H54 (cell line): ENCODE data around the gene TSPO.

Experiments used
- DNase-seq: peaks from one replicate; pipeline ENCODE4 v3.0.0; 2011; ENCODE audit warnings: low spot score, mixed read lengths; ENCODE audit not compliant: insufficient read length
- FAIRE-seq: peaks from 3 replicates; lab custom pipeline; 2011; peaks lifted over from hg19 to GRCh38; lab: Jason Lieb, UNC
- POLR2A ChIP-seq: IDR thresholded peaks from 2 replicates; pipeline ENCODE4 v1.6.1; 2011; ENCODE audit warnings: low read depth, mild to moderate bottlenecking, low read length

Gene TSPO

DNA sequence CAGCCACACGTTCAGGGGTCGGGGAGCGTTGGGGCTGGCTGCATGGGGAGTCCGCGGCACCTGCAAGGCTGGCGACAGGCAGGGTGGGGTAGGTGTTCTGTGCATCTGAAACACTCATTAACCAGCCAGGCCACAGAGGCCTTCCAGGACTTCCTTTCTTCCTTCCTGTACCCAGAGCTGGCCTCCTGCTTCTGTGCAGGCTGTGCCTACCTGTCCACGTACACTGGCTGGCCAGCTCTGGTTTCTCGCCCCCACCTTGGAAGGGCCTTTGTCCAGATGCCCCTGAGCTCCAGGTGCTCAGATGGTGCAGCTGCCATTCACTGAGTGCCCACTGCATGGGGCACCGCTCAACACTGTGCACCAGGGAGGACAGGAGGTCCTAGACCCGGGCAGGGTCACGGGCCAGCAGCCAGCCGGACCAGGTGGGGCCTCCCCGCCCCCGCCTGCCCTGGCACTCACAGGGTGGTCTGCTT is 19.7 kb downstream of the TSPO start:
- no peak for DNase-seq
- no peak for TF ChIP-seq POLR2A
- no peak for FAIRE-seq

GRCh38 chr22:43171607-43172006 is 20.2 kb downstream of the TSPO start:
- DNase-seq (no peak), FAIRE-seq (no peak)

GRCh38 chr22:43172191-43172590 is 20.8 kb downstream of the TSPO start:
- DNase-seq (no peak), FAIRE-seq (no peak)
- TF ChIP-seq POLR2A = no peak

More at GRCh38 chr22:43171607-43172006, 20.2 kb downstream of the TSPO start:
- no peak for TF ChIP-seq POLR2A

DNA sequence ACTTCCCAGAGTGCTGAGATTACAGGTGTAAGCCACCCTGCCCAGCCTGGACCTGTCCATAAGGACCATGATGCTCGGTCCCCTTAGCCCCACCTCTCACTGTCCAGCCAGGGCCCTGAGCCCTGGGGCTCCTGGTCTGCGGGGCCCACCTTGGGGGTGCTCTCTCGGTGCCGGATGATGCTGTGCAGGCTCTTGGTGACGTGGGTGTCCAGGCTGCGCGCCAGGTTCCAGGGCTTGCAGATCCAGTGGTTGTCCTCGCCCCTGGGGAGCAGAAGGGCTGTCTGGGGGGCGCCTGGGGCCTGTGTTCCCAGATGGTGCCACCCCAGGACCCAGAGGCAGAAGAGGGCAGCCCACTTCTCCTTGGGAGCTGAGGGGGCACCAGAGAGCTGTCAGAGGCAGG is 22.2 kb downstream of the TSPO start:
- FAIRE-seq (no peak), DNase-seq (no peak)
- no peak for TF ChIP-seq POLR2A

GRCh38 chr22:43173976-43174720 is 22.8 kb downstream of the TSPO start:
- no peak for FAIRE-seq
- no peak for TF ChIP-seq POLR2A
- DNase-seq = no peak

GRCh38 chr22:43174941-43175531 is 23.7 kb downstream of the TSPO start:
- no peak for DNase-seq
- TF ChIP-seq POLR2A = no peak
- no peak for FAIRE-seq

GRCh38 chr22:43176090-43176489 is 24.7 kb downstream of the TSPO start:
- TF ChIP-seq POLR2A = no peak
- no peak for FAIRE-seq
- DNase-seq = no peak

- TF ChIP-seq POLR2A = no peak
- no peak for FAIRE-seq
These were observed 26.1 kb downstream of the TSPO start for GRCh38 chr22:43177479-43177878.

GRCh38 chr22:43179146-43179910 is 28.0 kb downstream of the TSPO start:
- no peak for TF ChIP-seq POLR2A
- no peak for FAIRE-seq
- DNase-seq = no peak

More at GRCh38 chr22:43177479-43177878, 26.1 kb downstream of the TSPO start:
- no peak for DNase-seq

GRCh38 chr22:43179911-43180195 is 28.5 kb downstream of the TSPO start:
- no peak for FAIRE-seq
- TF ChIP-seq POLR2A = no peak
- DNase-seq = no peak

GRCh38 chr22:43180670-43181069 is 29.3 kb downstream of the TSPO start:
- DNase-seq (no peak), FAIRE-seq (no peak)
- no peak for TF ChIP-seq POLR2A

- FAIRE-seq (no peak), DNase-seq (no peak)
- no peak for TF ChIP-seq POLR2A
These were observed 30.1 kb downstream of the TSPO start for GRCh38 chr22:43181321-43182076.

DNA sequence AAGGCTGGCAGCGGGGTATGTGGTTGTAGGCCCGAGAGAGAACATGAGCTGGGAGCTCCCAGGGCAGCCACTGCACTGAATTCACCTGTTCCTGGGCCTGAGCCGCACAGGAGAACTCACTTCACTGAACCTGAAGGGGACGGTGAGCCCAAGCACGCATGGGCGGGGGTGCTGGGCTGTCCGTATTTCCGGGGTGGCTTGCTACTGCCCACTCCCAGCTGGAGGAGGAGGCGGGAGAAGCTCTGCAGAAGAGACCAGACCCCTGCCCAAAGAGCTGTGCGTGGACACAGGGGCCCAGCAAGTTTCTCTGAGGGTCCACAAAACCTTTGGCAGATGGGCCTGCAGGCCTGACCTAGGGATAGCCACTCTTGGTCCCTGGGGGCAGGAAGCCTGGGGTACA is 30.8 kb downstream of the TSPO start:
- FAIRE-seq (no peak), DNase-seq (no peak)
- no peak for TF ChIP-seq POLR2A

GRCh38 chr22:43182726-43183125 is 31.4 kb downstream of the TSPO start:
- TF ChIP-seq POLR2A = no peak
- DNase-seq (no peak), FAIRE-seq (no peak)
